ENCODE data around the gene TSPYL2. TPM values are rescaled to one million over a fixed set of nuclear protein-coding genes. Genes with fewer than 3 reads are reported as not detected.

The TSPYL2 gene
- total and polyA plus RNA-seq, 2 of the 8 experiments (the other 6 are each of a cell fraction or from before 2014, with no cell fraction given): 13.4 to 13.7 TPM

- no peaks in the 10 kb centered on the region for H3K23me2 ChIP-seq (ENCODE audit: low read depth, low read length)
- H3K36me3 ChIP-seq (ENCODE audit: control insufficient read depth in 2 of 4, insufficient read depth in 4 of 4, low read length in 3 of 4): no peaks in the 10 kb centered on the region
- 0 out of 7 replicates have a peak, but pooled peaks cover 0 to 2% (median 0%) of the 10 kb centered on the region in 4 experiments for H3K4me1 ChIP-seq (replicated peaks in 1 of 4; ENCODE audit: control insufficient read depth in 3 of 4, insufficient read depth in 4 of 4, low read length in 3 of 4)
- H3K79me1 ChIP-seq (ENCODE audit: low read depth, low read length): no peaks in the 10 kb centered on the region; the same call in 1 of the 2 replicates
- no peaks in the 10 kb centered on the region for H3K79me2 ChIP-seq (ENCODE audit: control insufficient read depth in 1 of 2, insufficient read depth in 2 of 2, low read length in 2 of 2)
- no peak overlapping the region for H3K18ac ChIP-seq (ENCODE audit: extremely low read depth, low read length)
- no peak overlapping the region for H3K4ac ChIP-seq (replicated peaks; ENCODE audit: insufficient read length, low read depth, low read length)
- no peaks in the 10 kb centered on the region for H4K20me1 ChIP-seq (replicated peaks in 1 of 2; ENCODE audit: control insufficient read depth in 1 of 2, insufficient read depth in 2 of 2, low read length in 2 of 2)
- H2BK5ac ChIP-seq (ENCODE audit: low read depth, low read length): no peak overlapping the region
- CTCF ChIA-PET (ENCODE audit: partially characterized antibody): no interaction called here
- no peak overlapping the region for H3K27ac ChIP-seq (ENCODE audit: low read depth, low read length)
- H3K9me3 ChIP-seq (ENCODE audit: insufficient read depth in 2 of 2, low read depth in 1 of 2, low read length in 1 of 2): no peaks in the 10 kb centered on the region
- no peak overlapping the region for H3K56ac ChIP-seq (replicated peaks; ENCODE audit: insufficient read length, low read depth, low read length)
- H2BK120ac ChIP-seq (replicated peaks; ENCODE audit: low read depth, low read length): no peak overlapping the region
- no peak overlapping the region for H3K14ac ChIP-seq (ENCODE audit: insufficient read length)
- H2AFZ ChIP-seq (ENCODE audit: low read length): no peak overlapping the region
- H3K23ac ChIP-seq (ENCODE audit: insufficient read length): no peak overlapping the region
- no peak overlapping the region for H2BK12ac ChIP-seq (ENCODE audit: low read depth, low read length)
- DNase-seq (ENCODE audit: low read depth in 1 of 2, low spot score in 2 of 2) (no peak), FAIRE-seq (no peak)
- no peaks in the 10 kb centered on the region for H3K27me3 ChIP-seq (replicated peaks in 1 of 4; ENCODE audit: control insufficient read depth in 3 of 4, extremely low read depth in 1 of 4, insufficient read depth in 3 of 4, low read length in 3 of 4)
- H3K4me3 ChIP-seq (ENCODE audit: extremely low read depth in 1 of 4, insufficient read depth in 2 of 4, low read depth in 3 of 4, low read length in 4 of 4): no peak overlapping the region
- 90% methylated on average over 5 of the region's 6 CpGs; no CpG with 5 or more reads in 1 of the 2 experiments for WGBS, 2 experiments (ENCODE audit: extremely low coverage in 1 of 2, insufficient coverage in 1 of 2, insufficient read length in 1 of 2, insufficient replicate concordance in 2 of 2, low coverage in 1 of 2, low lambda C conversion rate in 2 of 2, missing lambda C conversion rate in 1 of 2)
- POLR2A ChIA-PET (ENCODE audit: partially characterized antibody): no interaction called here
- no peak overlapping the region for H3K4me2 ChIP-seq (ENCODE audit: insufficient read depth in 1 of 2, low read depth in 2 of 2, low read length in 2 of 2)
- H2AK5ac ChIP-seq (ENCODE audit: low read depth, low read length): no peak overlapping the region
- H4K8ac ChIP-seq (ENCODE audit: extremely low read depth, insufficient read depth, low read length): no peak overlapping the region
- no peak overlapping the region for H4K5ac ChIP-seq (ENCODE audit: insufficient read length, low read depth, low read length)
- no peak overlapping the region for H4K91ac ChIP-seq (replicated peaks; ENCODE audit: insufficient read length, low read length)
- H2BK20ac ChIP-seq (ENCODE audit: low read length): no peak overlapping the region
- no peak overlapping the region for H2BK15ac ChIP-seq (ENCODE audit: low read length)
- no peak overlapping the region for H3K9ac ChIP-seq (replicated peaks in 1 of 4; ENCODE audit: extremely low read depth in 1 of 4, low read depth in 3 of 4, low read length in 3 of 4)
- TF ChIP-seq SP2 (IDR thresholded peaks at IDR 0.05; ENCODE audit: low read length) (no peak), E2F6 (IDR thresholded peaks at IDR 0.05) (no peak), TEAD4 (IDR thresholded peaks at IDR 0.05; ENCODE audit: low read depth, low read length) (no peak), MAFK (IDR thresholded peaks at IDR 0.05; ENCODE audit: low read depth, low read length) (no peak), EGR1 (IDR thresholded peaks at IDR 0.05; ENCODE audit: borderline replicate concordance, low read depth, low read length) (no peak), SRF (IDR thresholded peaks at IDR 0.05; ENCODE audit: low read depth, low read length) (no peak), MAX (IDR thresholded peaks at IDR 0.05) (no peak), POLR2AphosphoS5 (IDR thresholded peaks at IDR 0.05; ENCODE audit: low read depth, low read length) (no peak), CHD2 (IDR thresholded peaks at IDR 0.05; ENCODE audit: low read length) (no peak), JUN (IDR thresholded peaks at IDR 0.05; ENCODE audit: low read depth, low read length) (no peak), YY1 (IDR thresholded peaks at IDR 0.05; ENCODE audit: low read depth, low read length) (no peak), KDM4A (IDR thresholded peaks at IDR 0.05; ENCODE audit: low read depth, low read length, severe bottlenecking) (no peak), ASH2L (IDR thresholded peaks at IDR 0.05; ENCODE audit: low read length) (no peak), CHD1 (IDR thresholded peaks at IDR 0.05; ENCODE audit: low read depth, low read length) (no peak), SIX5 (IDR thresholded peaks at IDR 0.05; ENCODE audit: low read depth, low read length) (no peak)
These were observed 32.8 kb downstream of the TSPYL2 start for GRCh38 chrX:53114864-53115549.
